ENCODE results near the gene LDB2.

DNA sequence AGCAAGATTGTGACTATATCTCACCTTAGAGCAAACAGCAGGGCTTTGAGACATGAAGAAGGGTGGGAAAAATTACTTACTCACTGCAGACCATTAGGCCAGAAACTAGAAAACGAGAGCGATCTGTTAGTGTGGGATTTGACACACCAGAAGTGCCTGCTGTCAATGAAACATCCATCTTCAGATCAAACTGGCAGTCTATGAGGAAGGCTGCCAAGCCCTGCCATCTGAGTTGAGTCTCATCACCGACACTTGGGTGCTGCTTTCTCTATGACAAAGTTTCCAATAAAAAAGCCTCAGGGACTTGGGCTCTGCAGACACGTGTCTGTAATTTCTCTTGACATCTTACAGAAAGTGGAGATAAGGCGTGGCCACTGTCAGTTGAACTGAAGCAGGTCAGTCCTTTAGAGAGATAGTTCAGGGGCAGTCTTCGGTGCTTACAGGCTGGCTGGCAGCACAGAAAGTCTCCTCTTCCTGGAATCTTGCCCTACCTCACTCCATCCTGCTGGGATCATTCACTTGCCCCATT, 40.1 kb upstream of the LDB2 start:
- TF ChIP-seq MAFK (IDR thresholded peaks at IDR 0.05; ENCODE audit: partially characterized antibody) = no peak
- no peak for TF ChIP-seq REST (IDR thresholded peaks at IDR 0.05)

Measured in A549 (cell line).